ENCODE data around the gene ELL3.

ELL3 gene

DNA sequence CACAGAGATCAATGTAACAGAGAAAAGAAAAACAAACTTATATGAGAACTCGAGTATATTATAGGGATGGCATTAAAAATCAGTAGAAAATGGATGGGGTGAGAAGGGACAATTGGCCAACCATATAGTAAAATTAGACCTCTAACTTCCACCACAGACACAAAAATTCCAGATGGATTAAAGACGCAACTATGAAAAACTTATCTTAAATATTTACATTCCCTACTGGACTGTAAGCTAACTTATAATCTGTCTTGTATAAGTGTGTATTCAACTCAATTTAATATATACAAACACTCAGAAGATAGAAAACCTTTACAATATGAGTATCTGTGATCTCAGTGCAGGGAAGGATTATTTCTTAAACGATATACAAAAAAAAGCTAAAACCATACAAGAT, 44.7 kb upstream of the ELL3 start:
- TF ChIP-seq NFIC (IDR thresholded peaks at IDR 0.05) (no peak), FOXM1 (IDR thresholded peaks at IDR 0.05; ENCODE audit: borderline replicate concordance, low read depth) (no peak), TEAD4 (IDR thresholded peaks at IDR 0.05) (no peak), EP300 (IDR thresholded peaks at IDR 0.05; ENCODE audit: borderline replicate concordance) (no peak), EGR1 (IDR thresholded peaks at IDR 0.05) (no peak), TCF12 (IDR thresholded peaks at IDR 0.05; ENCODE audit: low read depth) (no peak), CREB1 (IDR thresholded peaks at IDR 0.05; ENCODE audit: low read depth) (no peak), YY1 (IDR thresholded peaks at IDR 0.05; ENCODE audit: low read depth) (no peak), RAD21 (IDR thresholded peaks at IDR 0.05; ENCODE audit: low read depth) (no peak), ZBTB7A (IDR thresholded peaks at IDR 0.05; ENCODE audit: low read depth) (no peak), TAF1 (IDR thresholded peaks at IDR 0.05; ENCODE audit: low read depth) (no peak), CEBPB (IDR thresholded peaks at IDR 0.05) (no peak)
- TF ChIP-seq, protein P1, sequence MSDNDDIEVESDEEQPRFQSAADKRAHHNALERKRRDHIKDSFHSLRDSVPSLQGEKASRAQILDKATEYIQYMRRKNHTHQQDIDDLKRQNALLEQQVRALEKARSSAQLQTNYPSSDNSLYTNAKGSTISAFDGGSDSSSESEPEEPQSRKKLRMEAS (IDR thresholded peaks at IDR 0.05): no peak
- TF ChIP-seq, protein P2, sequence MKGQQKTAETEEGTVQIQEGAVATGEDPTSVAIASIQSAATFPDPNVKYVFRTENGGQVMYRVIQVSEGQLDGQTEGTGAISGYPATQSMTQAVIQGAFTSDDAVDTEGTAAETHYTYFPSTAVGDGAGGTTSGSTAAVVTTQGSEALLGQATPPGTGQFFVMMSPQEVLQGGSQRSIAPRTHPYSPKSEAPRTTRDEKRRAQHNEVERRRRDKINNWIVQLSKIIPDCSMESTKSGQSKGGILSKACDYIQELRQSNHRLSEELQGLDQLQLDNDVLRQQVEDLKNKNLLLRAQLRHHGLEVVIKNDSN (IDR thresholded peaks at IDR 0.05): no peak
- TF ChIP-seq, protein P3, sequence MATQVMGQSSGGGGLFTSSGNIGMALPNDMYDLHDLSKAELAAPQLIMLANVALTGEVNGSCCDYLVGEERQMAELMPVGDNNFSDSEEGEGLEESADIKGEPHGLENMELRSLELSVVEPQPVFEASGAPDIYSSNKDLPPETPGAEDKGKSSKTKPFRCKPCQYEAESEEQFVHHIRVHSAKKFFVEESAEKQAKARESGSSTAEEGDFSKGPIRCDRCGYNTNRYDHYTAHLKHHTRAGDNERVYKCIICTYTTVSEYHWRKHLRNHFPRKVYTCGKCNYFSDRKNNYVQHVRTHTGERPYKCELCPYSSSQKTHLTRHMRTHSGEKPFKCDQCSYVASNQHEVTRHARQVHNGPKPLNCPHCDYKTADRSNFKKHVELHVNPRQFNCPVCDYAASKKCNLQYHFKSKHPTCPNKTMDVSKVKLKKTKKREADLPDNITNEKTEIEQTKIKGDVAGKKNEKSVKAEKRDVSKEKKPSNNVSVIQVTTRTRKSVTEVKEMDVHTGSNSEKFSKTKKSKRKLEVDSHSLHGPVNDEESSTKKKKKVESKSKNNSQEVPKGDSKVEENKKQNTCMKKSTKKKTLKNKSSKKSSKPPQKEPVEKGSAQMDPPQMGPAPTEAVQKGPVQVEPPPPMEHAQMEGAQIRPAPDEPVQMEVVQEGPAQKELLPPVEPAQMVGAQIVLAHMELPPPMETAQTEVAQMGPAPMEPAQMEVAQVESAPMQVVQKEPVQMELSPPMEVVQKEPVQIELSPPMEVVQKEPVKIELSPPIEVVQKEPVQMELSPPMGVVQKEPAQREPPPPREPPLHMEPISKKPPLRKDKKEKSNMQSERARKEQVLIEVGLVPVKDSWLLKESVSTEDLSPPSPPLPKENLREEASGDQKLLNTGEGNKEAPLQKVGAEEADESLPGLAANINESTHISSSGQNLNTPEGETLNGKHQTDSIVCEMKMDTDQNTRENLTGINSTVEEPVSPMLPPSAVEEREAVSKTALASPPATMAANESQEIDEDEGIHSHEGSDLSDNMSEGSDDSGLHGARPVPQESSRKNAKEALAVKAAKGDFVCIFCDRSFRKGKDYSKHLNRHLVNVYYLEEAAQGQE (IDR thresholded peaks at IDR 0.05; ENCODE audit: low read depth): no peak

DNA sequence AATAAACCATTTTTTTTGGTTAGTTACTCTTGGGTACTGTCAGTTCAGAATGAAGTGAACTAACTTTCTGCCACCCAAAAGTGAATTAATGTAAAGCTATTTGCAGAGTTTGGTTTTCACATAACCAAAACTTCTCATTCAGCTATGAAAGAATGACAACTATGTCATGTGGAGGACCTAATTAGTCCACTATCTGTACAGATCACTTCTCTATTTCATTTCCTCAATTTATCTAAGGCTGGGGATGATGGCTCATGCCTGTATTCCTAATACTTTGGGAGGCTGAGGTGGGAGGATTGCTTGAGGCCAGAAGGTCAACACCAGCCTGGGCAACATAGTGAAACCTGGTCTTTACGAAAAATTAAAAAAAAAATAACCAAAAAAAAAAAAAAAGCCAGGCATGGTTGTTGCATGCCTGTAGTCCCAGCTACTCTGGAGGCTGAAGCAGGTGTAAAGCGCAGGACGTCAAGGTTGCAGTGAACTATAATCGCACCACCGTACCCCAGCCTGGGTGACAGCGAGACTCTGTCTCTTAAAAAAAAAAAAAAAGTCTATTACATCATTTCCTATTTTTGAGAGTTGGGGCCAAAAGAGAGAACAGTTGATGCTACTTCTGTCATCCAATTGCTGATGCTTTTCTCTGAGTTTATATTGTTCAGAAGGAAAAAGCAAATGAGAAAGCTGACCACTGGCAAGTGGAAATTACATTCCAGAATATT, 32.4 kb upstream of the ELL3 start:
- no peak for TF ChIP-seq NFIC (IDR thresholded peaks at IDR 0.05)
- no peak for TF ChIP-seq RAD21 (IDR thresholded peaks at IDR 0.05; ENCODE audit: low read depth)
- TF ChIP-seq CREB1 (IDR thresholded peaks at IDR 0.05; ENCODE audit: low read depth): no peak
- TF ChIP-seq FOXM1 (IDR thresholded peaks at IDR 0.05; ENCODE audit: borderline replicate concordance, low read depth): no peak
- no peak for TF ChIP-seq CEBPB (IDR thresholded peaks at IDR 0.05)
- no peak for TF ChIP-seq TCF12 (IDR thresholded peaks at IDR 0.05; ENCODE audit: low read depth)

DNA sequence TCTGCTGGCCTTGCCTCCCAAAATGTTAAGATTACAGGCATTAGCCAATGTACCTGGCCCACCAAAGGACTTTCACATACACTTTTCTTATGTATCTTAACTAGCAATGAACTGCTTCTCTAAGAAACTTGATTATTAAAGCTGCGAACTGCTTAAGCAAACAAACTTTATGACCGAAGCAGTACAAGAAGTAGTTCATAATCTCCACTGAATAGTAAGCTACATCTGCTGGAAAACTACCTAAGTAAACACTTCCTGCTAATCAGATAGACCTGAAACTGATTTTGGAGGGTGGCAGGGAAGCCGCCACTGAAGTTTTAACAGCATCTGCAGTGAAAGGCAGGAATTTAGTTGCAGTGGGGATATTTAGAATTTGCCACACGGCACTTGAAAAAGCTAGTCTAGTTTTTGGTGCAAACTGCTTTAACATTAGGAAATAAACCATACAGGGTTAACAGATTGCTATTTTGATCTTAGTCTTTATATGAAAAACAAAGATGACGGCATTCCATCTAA, 31.7 kb upstream of the ELL3 start:
- no peak for TF ChIP-seq EP300 (IDR thresholded peaks at IDR 0.05; ENCODE audit: borderline replicate concordance)

DNA sequence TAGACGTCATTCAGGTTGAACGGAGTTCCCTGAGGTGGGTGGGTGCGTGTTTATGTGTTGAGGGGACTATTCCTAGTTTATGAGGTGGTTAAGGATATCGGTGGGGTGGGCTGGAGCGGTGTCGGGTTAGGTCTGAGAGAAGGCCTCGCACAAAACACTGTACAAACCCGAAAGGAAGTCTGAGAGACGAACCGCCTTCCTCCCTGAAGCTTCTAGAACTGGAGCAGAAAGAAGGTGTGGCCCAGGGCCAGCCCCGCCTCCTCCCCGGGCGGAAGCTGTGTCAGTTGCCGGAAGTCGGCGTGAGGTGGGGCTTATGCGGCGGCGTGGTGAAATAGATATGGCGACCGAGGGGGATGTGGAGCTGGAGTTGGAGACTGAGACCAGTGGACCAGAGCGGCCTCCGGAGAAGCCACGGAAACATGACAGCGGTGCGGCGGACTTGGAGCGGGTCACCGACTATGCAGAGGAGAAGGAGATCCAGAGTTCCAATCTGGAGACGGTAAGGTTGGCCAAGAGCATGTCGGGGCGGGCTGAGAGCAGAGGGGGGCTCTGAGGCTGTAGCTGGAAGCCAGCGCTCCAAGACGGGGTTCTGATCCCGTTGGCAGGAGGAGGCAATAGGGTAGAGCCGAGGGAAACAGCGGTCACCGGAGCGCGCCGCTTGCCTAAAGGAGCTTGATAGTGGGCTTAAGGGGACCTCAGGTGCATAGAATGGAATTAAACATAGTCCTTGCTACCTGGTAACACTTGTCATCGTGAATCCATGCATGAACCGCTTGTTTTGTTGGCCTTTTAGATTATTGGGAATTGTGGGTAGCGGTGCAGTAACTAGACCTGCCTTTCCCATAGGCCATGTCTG, 23.7 kb upstream of the ELL3 start, which contains the start of gene HYPK:
Gene HYPK, plus strand, starts transcription at position 314 of the 856 bp plus-strand sequence. Its CDS starts 24 bp downstream, at position 338.
- TF ChIP-seq EGR1 (IDR thresholded peaks at IDR 0.05) (no peak), TCF12 (IDR thresholded peaks at IDR 0.05; ENCODE audit: low read depth) (no peak), CEBPB (IDR thresholded peaks at IDR 0.05) (no peak), EP300 (IDR thresholded peaks at IDR 0.05; ENCODE audit: borderline replicate concordance) (no peak), RAD21 (IDR thresholded peaks at IDR 0.05; ENCODE audit: low read depth) (no peak), CREB1 (IDR thresholded peaks at IDR 0.05; ENCODE audit: low read depth) (0 out of 2 replicates have a peak, but pooled peaks have one; percentile 51), NFIC (IDR thresholded peaks at IDR 0.05) (no peak), FOXM1 (IDR thresholded peaks at IDR 0.05; ENCODE audit: borderline replicate concordance, low read depth) (no peak), YY1 (IDR thresholded peaks at IDR 0.05; ENCODE audit: low read depth) (peak; percentile 92), ZBTB7A (IDR thresholded peaks at IDR 0.05; ENCODE audit: low read depth) (no peak), TEAD4 (IDR thresholded peaks at IDR 0.05) (no peak), TAF1 (IDR thresholded peaks at IDR 0.05; ENCODE audit: low read depth) (peak; percentile 88)
- TF ChIP-seq, protein P2 (IDR thresholded peaks at IDR 0.05): no peak
- TF ChIP-seq, protein P3 (IDR thresholded peaks at IDR 0.05; ENCODE audit: low read depth): no peak
- TF ChIP-seq, protein P1 (IDR thresholded peaks at IDR 0.05): peak; percentile 80

DNA sequence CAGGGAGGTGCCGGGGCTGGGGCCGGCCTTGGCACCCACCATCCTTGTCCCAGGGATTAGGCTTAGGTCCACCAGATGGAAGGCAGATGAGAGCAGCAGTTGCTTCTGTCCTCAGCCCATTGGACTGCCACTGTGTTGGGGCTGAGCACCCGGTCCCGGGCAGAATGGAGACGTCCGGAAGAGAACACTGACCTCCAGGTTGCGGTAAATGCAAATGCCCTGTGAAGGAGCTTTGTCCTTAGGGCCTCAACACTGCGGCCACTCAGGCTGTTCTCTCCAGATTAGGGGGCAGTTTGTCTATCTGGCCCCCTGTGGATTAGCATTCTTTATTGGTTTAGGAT, 23.1 kb upstream of the ELL3 start, which contains the start of gene SERINC4:
Gene SERINC4, minus strand, starts transcription at position 276 of the 341 bp plus-strand sequence. Its CDS starts 234 bp downstream, at position 42.
- TF ChIP-seq CREB1 (IDR thresholded peaks at IDR 0.05; ENCODE audit: low read depth) (no peak), TCF12 (IDR thresholded peaks at IDR 0.05; ENCODE audit: low read depth) (no peak), ZBTB7A (IDR thresholded peaks at IDR 0.05; ENCODE audit: low read depth) (no peak), NFIC (IDR thresholded peaks at IDR 0.05) (no peak), YY1 (IDR thresholded peaks at IDR 0.05; ENCODE audit: low read depth) (no peak), CEBPB (IDR thresholded peaks at IDR 0.05) (no peak), EGR1 (IDR thresholded peaks at IDR 0.05) (no peak), FOXM1 (IDR thresholded peaks at IDR 0.05; ENCODE audit: borderline replicate concordance, low read depth) (no peak), TEAD4 (IDR thresholded peaks at IDR 0.05) (no peak), RAD21 (IDR thresholded peaks at IDR 0.05; ENCODE audit: low read depth) (no peak), EP300 (IDR thresholded peaks at IDR 0.05; ENCODE audit: borderline replicate concordance) (no peak), TAF1 (IDR thresholded peaks at IDR 0.05; ENCODE audit: low read depth) (no peak)
- TF ChIP-seq, protein P3 (IDR thresholded peaks at IDR 0.05; ENCODE audit: low read depth): no peak
- TF ChIP-seq, protein P1 (IDR thresholded peaks at IDR 0.05): no peak
- TF ChIP-seq, protein P2 (IDR thresholded peaks at IDR 0.05): no peak
